ENCODE data around the gene PDE8B.

The PDE8B gene

DNA sequence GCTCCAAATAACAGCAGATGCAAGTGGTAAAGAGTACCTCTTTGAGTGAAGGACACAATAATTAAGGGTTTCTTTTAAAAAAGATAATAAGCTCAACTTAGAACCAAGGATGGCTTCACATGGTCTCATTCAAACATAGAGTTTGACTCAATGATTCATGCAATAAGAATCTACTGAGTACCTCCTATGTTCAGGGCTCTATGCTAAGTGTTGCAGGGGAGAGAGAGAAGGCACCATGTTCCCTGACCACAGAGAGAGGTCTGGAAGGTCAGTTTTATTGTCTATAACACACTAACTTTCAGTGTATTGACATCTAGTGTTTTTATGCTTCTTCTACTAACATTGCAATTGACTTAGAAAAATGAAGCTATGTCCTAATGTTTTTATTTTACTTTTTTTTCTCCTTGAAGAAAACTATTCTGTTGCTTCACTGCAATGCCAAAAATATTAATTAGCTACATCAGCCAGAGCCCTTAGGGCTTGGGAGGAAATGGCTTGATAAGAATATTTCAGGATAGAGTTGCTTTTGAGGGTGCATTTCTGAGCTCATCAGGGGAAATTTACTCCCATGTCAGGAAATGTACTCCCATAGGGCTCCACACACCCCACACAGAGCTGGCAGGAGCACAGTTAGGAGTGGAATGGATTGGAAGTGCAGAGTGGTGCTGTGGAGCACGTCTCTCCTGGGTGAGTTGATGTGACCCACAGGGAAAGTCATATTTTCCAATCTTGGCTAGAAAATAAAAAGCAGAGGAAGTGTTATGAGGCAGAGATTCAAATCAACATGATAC lies 106.6 kb downstream of the PDE8B start:
- H4K5ac ChIP-seq (ENCODE audit: low read length) = no peak overlapping the region
- no peaks in the 10 kb centered on the region for H3K79me2 ChIP-seq (ENCODE audit: control insufficient read depth, insufficient read depth, low read length)
- WGBS (ENCODE audit: extremely low coverage, insufficient coverage, low lambda C conversion rate) = no CpG with 5 or more reads among the region's 1 CpG

DNA sequence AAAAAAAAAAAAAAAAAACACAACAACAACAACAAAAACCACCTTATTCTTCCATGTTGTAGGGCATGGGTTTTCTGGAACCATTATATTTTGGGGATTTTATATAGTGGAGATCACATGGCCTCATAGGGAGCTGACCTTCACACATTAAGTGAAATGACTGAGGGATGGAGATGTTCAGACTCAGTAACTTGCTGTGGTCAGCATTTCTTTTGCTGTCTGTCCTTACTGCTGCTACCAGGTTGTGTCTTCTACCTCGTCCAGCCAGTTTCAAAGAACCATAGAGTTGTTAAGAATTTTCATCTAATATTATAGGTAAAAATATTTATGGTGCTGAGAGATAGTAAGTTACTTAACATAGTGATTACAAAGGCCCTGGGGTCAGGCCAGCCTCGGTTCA lies 107.6 kb downstream of the PDE8B start:
- peaks cover 5% of the 10 kb centered on the region for H3K4me1 ChIP-seq (ENCODE audit: control insufficient read depth, low read depth, low read length)
- no peak overlapping the region for H2BK15ac ChIP-seq (replicated peaks; ENCODE audit: low read depth)
- no peaks in the 10 kb centered on the region for H3K27me3 ChIP-seq (ENCODE audit: insufficient read depth, low read length, poor library complexity)
- H3K9ac ChIP-seq (ENCODE audit: low read length) = no peak overlapping the region
- no peak overlapping the region for H3K27ac ChIP-seq (ENCODE audit: low read depth, low read length)
- H3K79me2 ChIP-seq (ENCODE audit: control insufficient read depth, insufficient read depth, low read length) = no peaks in the 10 kb centered on the region
- no peak overlapping the region for H2BK5ac ChIP-seq (ENCODE audit: low read length)
- WGBS (ENCODE audit: extremely low coverage, insufficient coverage, low lambda C conversion rate) = no CpG with 5 or more reads among the region's 2 CpGs
- no peak overlapping the region for H4K8ac ChIP-seq (ENCODE audit: low read depth, low read length)
- H3K56ac ChIP-seq (ENCODE audit: low read length) = no peak overlapping the region
- H3K23ac ChIP-seq (ENCODE audit: low read length) = no peak overlapping the region
- H3K18ac ChIP-seq (ENCODE audit: low read length) = no peak overlapping the region
- DNase-seq = no peak
- H3K36me3 ChIP-seq (ENCODE audit: control insufficient read depth, insufficient read depth, low read length) = no peaks in the 10 kb centered on the region
- H2AK5ac ChIP-seq (ENCODE audit: low read length) = no peak overlapping the region
- no peak overlapping the region for H4K5ac ChIP-seq (ENCODE audit: low read length)
- H3K4ac ChIP-seq (ENCODE audit: low read depth, low read length) = no peak overlapping the region
- no peaks in the 10 kb centered on the region for H3K79me1 ChIP-seq (ENCODE audit: low read length)
- H3K4me3 ChIP-seq (ENCODE audit: low read length) = no peak overlapping the region
- no peak overlapping the region for H3K4me2 ChIP-seq (ENCODE audit: low read length)
- H2BK120ac ChIP-seq (ENCODE audit: low read depth, low read length) = no peak overlapping the region

More for the DNA sequence above, 106.6 kb downstream of the PDE8B start:
- H3K4ac ChIP-seq (ENCODE audit: low read depth, low read length) = no peak overlapping the region
- DNase-seq = no peak
- no peak overlapping the region for H3K4me2 ChIP-seq (ENCODE audit: low read length)
- H4K8ac ChIP-seq (ENCODE audit: low read depth, low read length) = no peak overlapping the region
- peaks cover 3% of the 10 kb centered on the region for H3K4me1 ChIP-seq (ENCODE audit: control insufficient read depth, low read depth, low read length)
- H2BK5ac ChIP-seq (ENCODE audit: low read length) = no peak overlapping the region
- no peak overlapping the region for H3K23ac ChIP-seq (ENCODE audit: low read length)
- no peaks in the 10 kb centered on the region for H3K27me3 ChIP-seq (ENCODE audit: insufficient read depth, low read length, poor library complexity)
- no peak overlapping the region for H3K56ac ChIP-seq (ENCODE audit: low read length)
- no peak overlapping the region for H3K27ac ChIP-seq (ENCODE audit: low read depth, low read length)
- H2BK15ac ChIP-seq (replicated peaks; ENCODE audit: low read depth) = no peak overlapping the region
- no peaks in the 10 kb centered on the region for H3K36me3 ChIP-seq (ENCODE audit: control insufficient read depth, insufficient read depth, low read length)
- no peaks in the 10 kb centered on the region for H3K79me1 ChIP-seq (ENCODE audit: low read length)
- no peak overlapping the region for H3K18ac ChIP-seq (ENCODE audit: low read length)
- no peak overlapping the region for H2AK5ac ChIP-seq (ENCODE audit: low read length)
- H3K9ac ChIP-seq (ENCODE audit: low read length) = no peak overlapping the region
- no peak overlapping the region for H3K4me3 ChIP-seq (ENCODE audit: low read length)
- H2BK120ac ChIP-seq (ENCODE audit: low read depth, low read length) = no peak overlapping the region

DNA sequence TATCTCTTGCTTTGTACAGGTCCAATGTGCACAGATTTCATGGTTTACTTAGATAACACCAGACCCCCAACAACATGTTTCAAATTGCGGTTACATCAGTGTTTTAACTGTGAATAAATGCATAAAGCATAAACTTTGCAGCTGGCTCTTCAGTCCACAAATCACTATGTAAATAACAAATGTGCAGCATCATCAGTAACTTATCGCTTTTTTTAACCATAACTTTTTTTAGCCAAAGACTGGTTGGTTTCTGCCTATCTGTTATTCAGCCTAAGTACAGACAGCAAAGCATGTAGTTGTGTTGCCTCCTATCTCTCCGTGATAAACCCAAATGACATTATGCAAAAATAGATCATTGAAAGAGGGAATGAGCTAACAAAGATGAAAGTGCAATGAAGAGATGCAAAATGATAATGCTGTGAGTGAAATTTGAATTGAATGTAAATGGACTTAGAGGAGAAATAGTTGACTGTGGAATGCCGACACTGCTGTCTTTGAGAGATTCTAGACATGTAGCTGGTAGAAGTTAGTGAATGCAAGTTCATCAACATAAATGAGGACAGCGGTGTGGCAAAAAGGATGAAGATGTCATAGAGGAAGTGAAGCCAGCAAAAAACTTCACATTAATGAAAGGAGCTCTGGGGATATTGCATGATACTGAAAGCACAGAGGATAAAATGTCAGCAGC lies 108.8 kb downstream of the PDE8B start:
- peak; percentile 19 for DNase-seq
- H4K5ac ChIP-seq (ENCODE audit: low read length) = no peak overlapping the region
- no peak overlapping the region for H2BK5ac ChIP-seq (ENCODE audit: low read length)
- no peak overlapping the region for H3K56ac ChIP-seq (ENCODE audit: low read length)
- no peak overlapping the region for H3K27ac ChIP-seq (ENCODE audit: low read depth, low read length)
- H3K9ac ChIP-seq (ENCODE audit: low read length) = no peak overlapping the region
- H3K36me3 ChIP-seq (ENCODE audit: control insufficient read depth, insufficient read depth, low read length) = no peaks in the 10 kb centered on the region
- peaks cover 5% of the 10 kb centered on the region for H3K4me1 ChIP-seq (ENCODE audit: control insufficient read depth, low read depth, low read length)
- H3K4me2 ChIP-seq (ENCODE audit: low read length) = no peak overlapping the region
- no peak overlapping the region for H3K23ac ChIP-seq (ENCODE audit: low read length)
- no peak overlapping the region for H2BK15ac ChIP-seq (replicated peaks; ENCODE audit: low read depth)
- WGBS (ENCODE audit: extremely low coverage, insufficient coverage, low lambda C conversion rate) = no CpG with 5 or more reads among the region's 5 CpGs
- no peak overlapping the region for H2BK120ac ChIP-seq (ENCODE audit: low read depth, low read length)
- H4K8ac ChIP-seq (ENCODE audit: low read depth, low read length) = no peak overlapping the region
- H3K27me3 ChIP-seq (ENCODE audit: insufficient read depth, low read length, poor library complexity) = no peaks in the 10 kb centered on the region
- H3K18ac ChIP-seq (ENCODE audit: low read length) = no peak overlapping the region
- no peak overlapping the region for H2AK5ac ChIP-seq (ENCODE audit: low read length)
- H3K4me3 ChIP-seq (ENCODE audit: low read length) = no peak overlapping the region
- no peak overlapping the region for H3K4ac ChIP-seq (ENCODE audit: low read depth, low read length)
- no peaks in the 10 kb centered on the region for H3K79me2 ChIP-seq (ENCODE audit: control insufficient read depth, insufficient read depth, low read length)
- H3K79me1 ChIP-seq (ENCODE audit: low read length) = no peaks in the 10 kb centered on the region

DNA sequence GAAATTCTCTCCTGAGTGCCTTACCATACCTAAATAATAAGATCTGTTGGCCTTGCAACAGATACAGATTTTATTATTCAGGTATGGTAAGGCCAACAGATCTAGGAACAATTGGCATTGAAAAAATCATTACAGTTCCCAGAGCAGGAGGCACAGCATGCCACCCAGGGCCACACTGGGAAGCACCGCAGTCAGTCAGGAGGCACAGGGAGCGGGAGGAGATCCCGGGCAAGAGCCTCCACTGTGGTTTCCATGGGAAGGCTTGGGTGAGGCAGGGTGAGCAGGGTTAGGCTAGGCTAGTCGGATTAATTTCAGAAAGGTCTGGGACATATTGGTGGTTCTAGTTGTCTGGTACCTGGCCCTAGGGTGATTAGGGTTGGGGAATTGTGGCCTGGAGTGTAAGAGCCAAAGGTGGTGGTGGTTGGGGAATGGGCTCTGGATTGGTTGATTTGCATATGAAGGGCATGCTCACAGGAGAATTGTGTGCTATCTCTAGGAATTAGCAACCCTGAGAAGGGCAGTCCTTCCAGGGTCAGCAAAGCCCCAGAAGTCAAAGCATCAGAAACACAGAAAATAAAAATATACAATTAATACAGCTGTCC lies 111.4 kb downstream of the PDE8B start:
- H3K4me3 ChIP-seq (ENCODE audit: low read length) = no peak overlapping the region
- no peak overlapping the region for H2BK120ac ChIP-seq (ENCODE audit: low read depth, low read length)
- H3K18ac ChIP-seq (ENCODE audit: low read length) = no peak overlapping the region
- H4K8ac ChIP-seq (ENCODE audit: low read depth, low read length) = no peak overlapping the region
- H3K4me2 ChIP-seq (ENCODE audit: low read length) = no peak overlapping the region
- no peak overlapping the region for H3K56ac ChIP-seq (ENCODE audit: low read length)
- no peak overlapping the region for H3K4ac ChIP-seq (ENCODE audit: low read depth, low read length)
- no CpG with 5 or more reads among the region's 4 CpGs for WGBS (ENCODE audit: extremely low coverage, insufficient coverage, low lambda C conversion rate)
- no peaks in the 10 kb centered on the region for H3K36me3 ChIP-seq (ENCODE audit: control insufficient read depth, insufficient read depth, low read length)
- no peaks in the 10 kb centered on the region for H3K79me2 ChIP-seq (ENCODE audit: control insufficient read depth, insufficient read depth, low read length)
- H3K9ac ChIP-seq (ENCODE audit: low read length) = no peak overlapping the region
- H2BK15ac ChIP-seq (replicated peaks; ENCODE audit: low read depth) = no peak overlapping the region
- no peak overlapping the region for H2AK5ac ChIP-seq (ENCODE audit: low read length)
- peak overlapping the region; percentile 5 for H2BK5ac ChIP-seq (ENCODE audit: low read length)
- no peak overlapping the region for H3K23ac ChIP-seq (ENCODE audit: low read length)
- no peaks in the 10 kb centered on the region for H3K27me3 ChIP-seq (ENCODE audit: insufficient read depth, low read length, poor library complexity)
- DNase-seq = peak; percentile 72
- no peak overlapping the region for H4K5ac ChIP-seq (ENCODE audit: low read length)
- peaks cover 5% of the 10 kb centered on the region for H3K4me1 ChIP-seq (ENCODE audit: control insufficient read depth, low read depth, low read length)
- no peaks in the 10 kb centered on the region for H3K79me1 ChIP-seq (ENCODE audit: low read length)
- H3K27ac ChIP-seq (ENCODE audit: low read depth, low read length) = peak overlapping the region; percentile 8

DNA sequence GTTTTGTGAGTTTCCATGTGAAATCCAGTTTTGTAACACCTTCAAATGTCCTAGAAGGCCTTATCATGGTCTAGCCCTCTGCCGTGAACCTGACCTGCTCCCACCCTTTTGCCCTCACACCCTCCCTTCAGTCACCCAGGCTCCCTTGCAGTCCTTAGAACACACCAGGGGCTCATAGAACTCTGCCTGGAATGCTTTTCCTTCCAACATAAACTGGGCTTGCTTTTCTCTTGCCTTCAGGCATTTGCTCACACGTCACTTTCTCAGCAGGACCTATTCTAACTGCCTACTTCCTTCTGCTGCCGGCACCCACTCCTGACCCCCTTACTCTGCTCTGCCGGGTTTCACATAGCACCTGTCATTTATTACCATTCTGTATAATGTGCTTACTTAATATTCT lies 111.9 kb downstream of the PDE8B start:
- H4K8ac ChIP-seq (ENCODE audit: low read depth, low read length) = no peak overlapping the region
- H3K56ac ChIP-seq (ENCODE audit: low read length) = no peak overlapping the region
- no peak overlapping the region for H4K5ac ChIP-seq (ENCODE audit: low read length)
- no peak overlapping the region for H3K4ac ChIP-seq (ENCODE audit: low read depth, low read length)
- no peaks in the 10 kb centered on the region for H3K79me2 ChIP-seq (ENCODE audit: control insufficient read depth, insufficient read depth, low read length)
- no CpG with 5 or more reads among the region's 4 CpGs for WGBS (ENCODE audit: extremely low coverage, insufficient coverage, low lambda C conversion rate)
- no peaks in the 10 kb centered on the region for H3K79me1 ChIP-seq (ENCODE audit: low read length)
- no peak overlapping the region for H3K18ac ChIP-seq (ENCODE audit: low read length)
- H3K36me3 ChIP-seq (ENCODE audit: control insufficient read depth, insufficient read depth, low read length) = no peaks in the 10 kb centered on the region
- DNase-seq = peak; percentile 77
- H2BK120ac ChIP-seq (ENCODE audit: low read depth, low read length) = no peak overlapping the region
- no peak overlapping the region for H3K27ac ChIP-seq (ENCODE audit: low read depth, low read length)
- H2AK5ac ChIP-seq (ENCODE audit: low read length) = no peak overlapping the region
- H3K4me3 ChIP-seq (ENCODE audit: low read length) = no peak overlapping the region
- H3K27me3 ChIP-seq (ENCODE audit: insufficient read depth, low read length, poor library complexity) = no peaks in the 10 kb centered on the region
- H3K9ac ChIP-seq (ENCODE audit: low read length) = no peak overlapping the region
- H2BK5ac ChIP-seq (ENCODE audit: low read length) = no peak overlapping the region
- peaks cover 8% of the 10 kb centered on the region for H3K4me1 ChIP-seq (ENCODE audit: control insufficient read depth, low read depth, low read length)
- H3K23ac ChIP-seq (ENCODE audit: low read length) = no peak overlapping the region
- no peak overlapping the region for H3K4me2 ChIP-seq (ENCODE audit: low read length)
- H2BK15ac ChIP-seq (replicated peaks; ENCODE audit: low read depth) = no peak overlapping the region
